ENCODE data around the gene CD300LB.

Gene CD300LB

DNA sequence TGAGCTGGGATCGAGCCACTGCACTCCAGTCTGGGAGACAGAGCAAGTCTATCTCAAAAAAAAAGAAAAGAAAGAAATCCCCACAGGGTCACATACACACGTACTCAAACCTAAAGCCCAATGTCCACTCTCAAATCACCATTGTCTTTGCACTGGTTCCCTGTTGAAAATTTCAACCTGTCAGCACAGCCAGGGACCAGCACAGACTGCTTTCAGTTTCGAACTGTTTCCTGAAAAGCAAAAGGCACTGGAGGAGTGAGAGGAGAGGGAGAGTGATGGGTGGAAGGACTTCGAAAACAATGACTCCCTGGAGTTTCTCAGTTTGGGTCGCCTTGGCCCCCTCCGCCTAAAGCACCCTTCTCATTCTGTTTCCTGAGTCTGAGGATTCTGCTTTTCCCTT, 23.6 kb upstream of the CD300LB start:
- Histone ChIP-seq H3K27ac (no peak overlapping the region), H3K36me3 (replicated peaks) (no peaks in the 10 kb centered on the region), H3K27me3 (replicated peaks) (no peaks in the 10 kb centered on the region), H3K4me3 (ENCODE audit: low read depth, low read length) (no peak overlapping the region)
- DNase-seq, result no peak
- in situ Hi-C loops (cut with HindIII; ENCODE audit: low pct_ligation_motif_present, low sequenced_read_pairs), result no loop called here
- TF ChIP-seq, protein P1, sequence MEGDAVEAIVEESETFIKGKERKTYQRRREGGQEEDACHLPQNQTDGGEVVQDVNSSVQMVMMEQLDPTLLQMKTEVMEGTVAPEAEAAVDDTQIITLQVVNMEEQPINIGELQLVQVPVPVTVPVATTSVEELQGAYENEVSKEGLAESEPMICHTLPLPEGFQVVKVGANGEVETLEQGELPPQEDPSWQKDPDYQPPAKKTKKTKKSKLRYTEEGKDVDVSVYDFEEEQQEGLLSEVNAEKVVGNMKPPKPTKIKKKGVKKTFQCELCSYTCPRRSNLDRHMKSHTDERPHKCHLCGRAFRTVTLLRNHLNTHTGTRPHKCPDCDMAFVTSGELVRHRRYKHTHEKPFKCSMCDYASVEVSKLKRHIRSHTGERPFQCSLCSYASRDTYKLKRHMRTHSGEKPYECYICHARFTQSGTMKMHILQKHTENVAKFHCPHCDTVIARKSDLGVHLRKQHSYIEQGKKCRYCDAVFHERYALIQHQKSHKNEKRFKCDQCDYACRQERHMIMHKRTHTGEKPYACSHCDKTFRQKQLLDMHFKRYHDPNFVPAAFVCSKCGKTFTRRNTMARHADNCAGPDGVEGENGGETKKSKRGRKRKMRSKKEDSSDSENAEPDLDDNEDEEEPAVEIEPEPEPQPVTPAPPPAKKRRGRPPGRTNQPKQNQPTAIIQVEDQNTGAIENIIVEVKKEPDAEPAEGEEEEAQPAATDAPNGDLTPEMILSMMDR (IDR thresholded peaks at IDR 0.05; ENCODE audit: low read depth, low read length, missing control alignments), result no peak

DNA sequence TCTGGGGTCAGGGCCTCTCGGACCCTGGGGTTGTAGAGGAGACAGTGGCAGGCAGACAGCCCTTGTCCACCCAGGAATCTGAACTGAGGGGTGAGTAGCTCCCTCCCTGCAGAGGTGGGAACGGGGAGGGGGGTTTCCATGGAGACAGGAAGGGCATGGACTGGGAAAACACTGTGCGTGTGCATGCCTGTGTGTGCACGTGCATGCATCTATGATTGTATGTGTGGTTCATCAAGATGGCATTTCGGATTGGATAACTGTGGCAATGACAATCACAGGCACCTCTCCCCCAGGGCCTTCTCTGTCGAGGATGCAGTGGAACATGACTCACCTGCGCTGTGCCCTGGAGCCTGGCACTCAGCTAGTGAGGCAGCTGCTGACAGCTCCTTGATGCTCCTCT, 20.8 kb upstream of the CD300LB start:
- Histone ChIP-seq H3K27me3 (replicated peaks) (no peaks in the 10 kb centered on the region), H3K4me3 (ENCODE audit: low read depth, low read length) (no peak overlapping the region), H3K36me3 (replicated peaks) (no peaks in the 10 kb centered on the region), H3K27ac (no peak overlapping the region)
- DNase-seq, result no peak
- in situ Hi-C loops (cut with HindIII; ENCODE audit: low pct_ligation_motif_present, low sequenced_read_pairs), result no loop called here
- TF ChIP-seq, protein P1 (IDR thresholded peaks at IDR 0.05; ENCODE audit: low read depth, low read length, missing control alignments), result no peak

DNA sequence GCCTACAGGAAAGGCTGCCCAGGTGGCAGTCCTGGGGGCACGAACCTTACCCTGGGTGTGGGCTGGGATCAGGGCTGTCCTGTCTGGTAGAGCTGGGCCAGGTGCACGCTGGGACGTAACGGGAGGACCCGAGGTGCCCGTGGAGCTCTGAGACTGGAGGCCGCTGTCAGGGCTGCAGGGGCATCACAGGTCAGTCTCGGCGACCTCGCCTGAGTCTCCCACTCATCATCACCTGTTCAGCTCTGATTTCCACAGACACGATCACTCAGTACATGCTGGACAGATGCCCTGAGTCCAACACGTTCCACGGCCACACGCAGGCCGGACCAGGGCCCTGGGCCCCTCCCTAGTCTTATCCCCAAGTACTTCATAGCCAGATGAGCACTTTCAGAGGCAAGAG, 19.3 kb upstream of the CD300LB start:
- in situ Hi-C loops (cut with HindIII; ENCODE audit: low pct_ligation_motif_present, low sequenced_read_pairs), result no loop called here
- DNase-seq, result no peak
- no peak overlapping the region for H3K27ac ChIP-seq
- no peak overlapping the region for H3K4me3 ChIP-seq (ENCODE audit: low read depth, low read length)
- TF ChIP-seq, protein P1 (IDR thresholded peaks at IDR 0.05; ENCODE audit: low read depth, low read length, missing control alignments), result no peak
- H3K36me3 ChIP-seq (replicated peaks), result no peaks in the 10 kb centered on the region
- no peaks in the 10 kb centered on the region for H3K27me3 ChIP-seq (replicated peaks)

DNA sequence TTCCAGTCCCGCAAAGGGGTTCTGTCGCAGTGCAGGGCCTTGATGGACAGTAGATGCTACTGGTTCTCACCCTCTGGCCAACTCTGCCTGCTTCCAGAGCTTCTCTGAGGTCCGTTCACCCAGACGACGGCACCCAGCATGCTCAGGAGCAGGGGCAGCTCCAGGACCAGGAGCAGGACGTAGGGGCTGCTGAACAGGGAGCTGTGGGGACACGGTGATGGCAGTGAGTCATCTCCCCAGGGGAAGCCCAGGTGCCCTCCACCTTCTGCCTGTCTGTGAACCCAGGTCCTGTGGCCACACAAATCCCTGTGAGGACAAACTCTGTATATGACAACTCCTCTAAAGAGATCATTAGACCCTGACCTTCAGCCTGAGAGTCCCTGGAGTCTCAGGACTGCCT, 18.1 kb upstream of the CD300LB start:
- Histone ChIP-seq H3K27me3 (replicated peaks) (no peaks in the 10 kb centered on the region), H3K27ac (no peak overlapping the region), H3K4me3 (ENCODE audit: low read depth, low read length) (no peak overlapping the region), H3K36me3 (replicated peaks) (no peaks in the 10 kb centered on the region)
- in situ Hi-C loops (cut with HindIII; ENCODE audit: low pct_ligation_motif_present, low sequenced_read_pairs), result no loop called here
- DNase-seq, result no peak
- TF ChIP-seq, protein P1 (IDR thresholded peaks at IDR 0.05; ENCODE audit: low read depth, low read length, missing control alignments), result no peak

DNA sequence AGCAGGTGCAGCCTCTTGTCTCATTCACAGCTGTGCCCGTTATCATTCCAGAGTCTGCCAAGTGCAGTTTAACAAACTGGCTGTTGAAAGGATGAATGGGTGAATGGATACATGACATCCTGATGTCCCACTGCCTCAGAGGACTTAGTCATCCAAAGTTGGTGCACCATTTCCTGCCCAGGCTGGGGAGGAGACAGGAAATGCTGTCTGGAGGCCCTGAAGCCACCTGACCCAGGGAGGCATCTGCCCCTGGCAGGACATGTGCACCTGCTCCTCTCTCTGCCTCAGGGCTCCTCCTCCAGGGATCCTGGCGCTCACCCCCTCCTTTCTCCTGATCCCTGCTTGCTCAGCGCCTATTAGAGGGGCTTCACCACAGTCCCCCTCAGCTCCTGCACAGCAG, 16.5 kb upstream of the CD300LB start:
- Histone ChIP-seq H3K36me3 (replicated peaks) (no peaks in the 10 kb centered on the region), H3K27ac (no peak overlapping the region), H3K4me3 (ENCODE audit: low read depth, low read length) (no peak overlapping the region), H3K27me3 (replicated peaks) (no peaks in the 10 kb centered on the region)
- TF ChIP-seq, protein P1 (IDR thresholded peaks at IDR 0.05; ENCODE audit: low read depth, low read length, missing control alignments), result no peak
- in situ Hi-C loops (cut with HindIII; ENCODE audit: low pct_ligation_motif_present, low sequenced_read_pairs), result no loop called here
- DNase-seq, result no peak

DNA sequence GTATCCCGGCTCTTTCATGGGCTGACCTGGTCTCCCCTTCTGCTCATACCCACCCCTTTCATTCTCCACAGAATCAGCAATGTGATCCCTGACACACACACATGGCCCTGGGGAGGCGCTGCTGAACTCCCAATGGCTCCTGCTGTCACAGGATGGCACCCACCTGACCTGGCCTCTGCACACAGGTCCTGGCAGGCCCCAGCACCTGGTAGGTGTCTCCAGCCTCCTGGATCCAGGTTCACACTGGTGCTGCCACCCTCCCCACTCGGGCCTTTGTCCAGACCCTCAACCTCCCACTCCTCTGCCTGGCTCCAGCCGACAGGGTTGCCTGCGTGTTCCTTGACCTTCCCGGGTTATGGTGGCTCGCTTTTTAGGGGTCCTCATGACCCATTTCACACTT, 16.0 kb upstream of the CD300LB start:
- Histone ChIP-seq H3K27ac (no peak overlapping the region), H3K36me3 (replicated peaks) (no peaks in the 10 kb centered on the region), H3K27me3 (replicated peaks) (no peaks in the 10 kb centered on the region), H3K4me3 (ENCODE audit: low read depth, low read length) (no peak overlapping the region)
- in situ Hi-C loops (cut with HindIII; ENCODE audit: low pct_ligation_motif_present, low sequenced_read_pairs), result no loop called here
- DNase-seq, result no peak
- TF ChIP-seq, protein P1 (IDR thresholded peaks at IDR 0.05; ENCODE audit: low read depth, low read length, missing control alignments), result no peak

Measured in brain microvascular endothelial cell (primary cell).